ENCODE data around the gene PARVA.
"Not testable (repeated sequence)": the region's sequence is repeated elsewhere in the genome, so short reads cannot be mapped to it uniquely, and the experiment has no call there.

PARVA gene

GRCh38 chr11:12377106-12377823 lies at the start of gene PARVA:
PARVA (plus strand) TSS chr11:12377571; CDS start chr11:12377648, 77 bp downstream.
- FAIRE-seq: no peak
- no peak for DNase-seq (ENCODE audit: insufficient read length, low spot score)

GRCh38 chr11:12329169-12329568 lies 48.2 kb upstream of the PARVA start:
- no peak for FAIRE-seq
- no peak for DNase-seq (ENCODE audit: insufficient read length, low spot score)

- no peak for DNase-seq (ENCODE audit: insufficient read length, low spot score)
- no peak for FAIRE-seq
Measured at GRCh38 chr11:12329797-12330196, 47.6 kb upstream of the PARVA start.

GRCh38 chr11:12330485-12331231 lies 46.7 kb upstream of the PARVA start:
- DNase-seq (ENCODE audit: insufficient read length, low spot score): no peak
- no peak for FAIRE-seq

- DNase-seq (ENCODE audit: insufficient read length, low spot score) (peak; percentile 15), FAIRE-seq (peak; percentile 64)
Measured at GRCh38 chr11:12331239-12331874, 46.0 kb upstream of the PARVA start.

GRCh38 chr11:12343526-12343925 lies 33.8 kb upstream of the PARVA start:
- DNase-seq (ENCODE audit: insufficient read length, low spot score): no peak
- FAIRE-seq: no peak

- no peak for FAIRE-seq
- DNase-seq (ENCODE audit: insufficient read length, low spot score): no peak
Measured at GRCh38 chr11:12353534-12353933, 23.8 kb upstream of the PARVA start.

GRCh38 chr11:12354750-12355545 lies 22.4 kb upstream of the PARVA start:
- no peak for FAIRE-seq
- no peak for DNase-seq (ENCODE audit: insufficient read length, low spot score)

- no peak for FAIRE-seq
Measured at GRCh38 chr11:12356944-12357655, 20.3 kb upstream of the PARVA start.

GRCh38 chr11:12357697-12358096 lies 19.7 kb upstream of the PARVA start:
- FAIRE-seq: not testable (repeated sequence)

More at GRCh38 chr11:12356944-12357655, 20.3 kb upstream of the PARVA start:
- DNase-seq (ENCODE audit: insufficient read length, low spot score): no peak

GRCh38 chr11:12358302-12359188 lies 18.8 kb upstream of the PARVA start:
- FAIRE-seq (no peak), DNase-seq (ENCODE audit: insufficient read length, low spot score) (no peak)

More at GRCh38 chr11:12357697-12358096, 19.7 kb upstream of the PARVA start:
- not testable (repeated sequence) for DNase-seq (ENCODE audit: insufficient read length, low spot score)

- FAIRE-seq (no peak), DNase-seq (ENCODE audit: insufficient read length, low spot score) (no peak)
Measured at GRCh38 chr11:12359761-12360160, 17.6 kb upstream of the PARVA start.

GRCh38 chr11:12361682-12362081 lies 15.7 kb upstream of the PARVA start:
- DNase-seq (ENCODE audit: insufficient read length, low spot score) (no peak), FAIRE-seq (no peak)

GRCh38 chr11:12362857-12363256 lies 14.5 kb upstream of the PARVA start:
- no peak for FAIRE-seq
- no peak for DNase-seq (ENCODE audit: insufficient read length, low spot score)

GRCh38 chr11:12363373-12363772 lies 14.0 kb upstream of the PARVA start:
- FAIRE-seq (no peak), DNase-seq (ENCODE audit: insufficient read length, low spot score) (no peak)

- DNase-seq (ENCODE audit: insufficient read length, low spot score); FAIRE-seq: not testable (repeated sequence)
Measured at GRCh38 chr11:12365965-12366575, 11.3 kb upstream of the PARVA start.

- not testable (repeated sequence) for FAIRE-seq; DNase-seq (ENCODE audit: insufficient read length, low spot score)
Measured at GRCh38 chr11:12367057-12367456, 10.3 kb upstream of the PARVA start.

GRCh38 chr11:12372111-12372510 lies 5.3 kb upstream of the PARVA start:
- no peak for FAIRE-seq
- DNase-seq (ENCODE audit: insufficient read length, low spot score): no peak

GRCh38 chr11:12375720-12376119 lies 1.7 kb upstream of the PARVA start:
- FAIRE-seq (no peak), DNase-seq (ENCODE audit: insufficient read length, low spot score) (no peak)
